Measurements from ENCODE around the gene NCOA3. TPM values are rescaled to one million over a fixed set of nuclear protein-coding genes. Genes with fewer than 3 reads are reported as not detected.

Gene NCOA3
- total RNA-seq, 1 experiment from 2014 or later = 25.9 TPM

GRCh38 chr20:47455133-47456040 is 46.3 kb upstream of the NCOA3 start:
- TF ChIP-seq YY1 (IDR thresholded peaks at IDR 0.05; ENCODE audit: extremely low read depth, insufficient replicate concordance, low read depth, low read length) = no peak
- TF ChIP-seq CEBPB (IDR thresholded peaks at IDR 0.05; ENCODE audit: low read depth) = no peak
- TF ChIP-seq TCF7L2 (IDR thresholded peaks at IDR 0.05; ENCODE audit: borderline replicate concordance, extremely low read depth, insufficient read depth, insufficient read length) = no peak
- no peak for TF ChIP-seq POLR2AphosphoS5 (IDR thresholded peaks at IDR 0.05; ENCODE audit: low read depth, low read length)
- TF ChIP-seq ZFX (IDR thresholded peaks at IDR 0.05) = no peak
- TF ChIP-seq SRF (IDR thresholded peaks at IDR 0.05; ENCODE audit: low read depth) = no peak
- TF ChIP-seq, protein P1, sequence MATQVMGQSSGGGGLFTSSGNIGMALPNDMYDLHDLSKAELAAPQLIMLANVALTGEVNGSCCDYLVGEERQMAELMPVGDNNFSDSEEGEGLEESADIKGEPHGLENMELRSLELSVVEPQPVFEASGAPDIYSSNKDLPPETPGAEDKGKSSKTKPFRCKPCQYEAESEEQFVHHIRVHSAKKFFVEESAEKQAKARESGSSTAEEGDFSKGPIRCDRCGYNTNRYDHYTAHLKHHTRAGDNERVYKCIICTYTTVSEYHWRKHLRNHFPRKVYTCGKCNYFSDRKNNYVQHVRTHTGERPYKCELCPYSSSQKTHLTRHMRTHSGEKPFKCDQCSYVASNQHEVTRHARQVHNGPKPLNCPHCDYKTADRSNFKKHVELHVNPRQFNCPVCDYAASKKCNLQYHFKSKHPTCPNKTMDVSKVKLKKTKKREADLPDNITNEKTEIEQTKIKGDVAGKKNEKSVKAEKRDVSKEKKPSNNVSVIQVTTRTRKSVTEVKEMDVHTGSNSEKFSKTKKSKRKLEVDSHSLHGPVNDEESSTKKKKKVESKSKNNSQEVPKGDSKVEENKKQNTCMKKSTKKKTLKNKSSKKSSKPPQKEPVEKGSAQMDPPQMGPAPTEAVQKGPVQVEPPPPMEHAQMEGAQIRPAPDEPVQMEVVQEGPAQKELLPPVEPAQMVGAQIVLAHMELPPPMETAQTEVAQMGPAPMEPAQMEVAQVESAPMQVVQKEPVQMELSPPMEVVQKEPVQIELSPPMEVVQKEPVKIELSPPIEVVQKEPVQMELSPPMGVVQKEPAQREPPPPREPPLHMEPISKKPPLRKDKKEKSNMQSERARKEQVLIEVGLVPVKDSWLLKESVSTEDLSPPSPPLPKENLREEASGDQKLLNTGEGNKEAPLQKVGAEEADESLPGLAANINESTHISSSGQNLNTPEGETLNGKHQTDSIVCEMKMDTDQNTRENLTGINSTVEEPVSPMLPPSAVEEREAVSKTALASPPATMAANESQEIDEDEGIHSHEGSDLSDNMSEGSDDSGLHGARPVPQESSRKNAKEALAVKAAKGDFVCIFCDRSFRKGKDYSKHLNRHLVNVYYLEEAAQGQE (IDR thresholded peaks at IDR 0.05; ENCODE audit: low read depth) = no peak
- no peak for TF ChIP-seq EZH2phosphoT487 (IDR thresholded peaks at IDR 0.05; ENCODE audit: borderline replicate concordance)
- TF ChIP-seq EGR1 (IDR thresholded peaks at IDR 0.05; ENCODE audit: low read depth) = no peak
- TF ChIP-seq, protein P2, sequence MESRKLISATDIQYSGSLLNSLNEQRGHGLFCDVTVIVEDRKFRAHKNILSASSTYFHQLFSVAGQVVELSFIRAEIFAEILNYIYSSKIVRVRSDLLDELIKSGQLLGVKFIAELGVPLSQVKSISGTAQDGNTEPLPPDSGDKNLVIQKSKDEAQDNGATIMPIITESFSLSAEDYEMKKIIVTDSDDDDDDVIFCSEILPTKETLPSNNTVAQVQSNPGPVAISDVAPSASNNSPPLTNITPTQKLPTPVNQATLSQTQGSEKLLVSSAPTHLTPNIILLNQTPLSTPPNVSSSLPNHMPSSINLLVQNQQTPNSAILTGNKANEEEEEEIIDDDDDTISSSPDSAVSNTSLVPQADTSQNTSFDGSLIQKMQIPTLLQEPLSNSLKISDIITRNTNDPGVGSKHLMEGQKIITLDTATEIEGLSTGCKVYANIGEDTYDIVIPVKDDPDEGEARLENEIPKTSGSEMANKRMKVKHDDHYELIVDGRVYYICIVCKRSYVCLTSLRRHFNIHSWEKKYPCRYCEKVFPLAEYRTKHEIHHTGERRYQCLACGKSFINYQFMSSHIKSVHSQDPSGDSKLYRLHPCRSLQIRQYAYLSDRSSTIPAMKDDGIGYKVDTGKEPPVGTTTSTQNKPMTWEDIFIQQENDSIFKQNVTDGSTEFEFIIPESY (IDR thresholded peaks at IDR 0.05; ENCODE audit: extremely low read depth, insufficient replicate concordance, low read length) = no peak
- no peak for TF ChIP-seq EZH2 (IDR thresholded peaks at IDR 0.05)
- TF ChIP-seq ZNF274 (IDR thresholded peaks at IDR 0.05; ENCODE audit: low read depth, low read length) = no peak
- RAD21 ChIA-PET (ENCODE audit: low non-redundant PET in 1 of 2, low total read pairs in 2 of 2, uncharacterized antibody in 2 of 2, unreplicated experiment in 2 of 2) = no interaction called here
- DNase-seq (ENCODE audit: low read depth, low spot score) = no peak
- CTCF ChIA-PET = no interaction called here
- intact Hi-C loops (cut with micrococcal nuclease) = no loop called here
- Histone ChIP-seq H3K9me2 (ENCODE audit: insufficient read depth) (no peaks in the 10 kb centered on the region), H3K9ac (ENCODE audit: low read length) (no peak overlapping the region), H3K9me3 (ENCODE audit: control insufficient read depth in 1 of 2, insufficient read depth in 1 of 2, low read depth in 1 of 2, low read length in 2 of 2) (no peaks in the 10 kb centered on the region), H2AFZ (ENCODE audit: low read depth, low read length, poor library complexity, severe bottlenecking) (no peak overlapping the region), H3K79me2 (ENCODE audit: insufficient read depth, low read length) (no peaks in the 10 kb centered on the region), H4K20me1 (ENCODE audit: insufficient read depth) (no peaks in the 10 kb centered on the region), H3K27me3 (ENCODE audit: insufficient read depth, low read length) (no peaks in the 10 kb centered on the region), H3K4me1 (ENCODE audit: control insufficient read depth in 1 of 2, insufficient read depth in 2 of 2, low read length in 2 of 2) (peaks cover 28 to 51% of the 10 kb centered on the region in 2 experiments), H3K4me3 (replicated peaks in 1 of 2; ENCODE audit: low read depth in 1 of 2, low read length in 2 of 2) (no peak overlapping the region), H3K4me2 (ENCODE audit: low read length) (no peak overlapping the region), H3K27ac (ENCODE audit: low read depth, low read length) (no peak overlapping the region), H3K36me3 (ENCODE audit: control insufficient read depth in 1 of 2, insufficient read depth in 2 of 2, low read length in 2 of 2) (no peaks in the 10 kb centered on the region)
- ATAC-seq = no peak
- no TSS peak for BruUV-seq (replicated peaks)
- POLR2A ChIA-PET = interaction anchor here (0.9 kb wide), 1 partner anchor 165 kb away, joined by 3 read pairs; no protein-coding TSS in a partner anchor

Data from HCT116 (cell line).